PC-9 (cell line): ENCODE results near the gene GNA12.

Experiments
- CTCF ChIP-seq: fragments of 200-600 bp; sonication (generic); conservative IDR thresholded peaks from 2 replicates; pipeline ENCODE4 v1.6.1; 2017; ENCODE audit warnings: mixed run types, antibody characterized with exemption, mild to moderate bottlenecking, moderate library complexity
- EZH2 ChIP-seq: fragments of 200-600 bp; sonication (generic); IDR thresholded peaks from 2 replicates; pipeline ENCODE4 v1.8.0; 2017; ENCODE audit warnings: antibody characterized with exemption, low read depth

- no peak for TF ChIP-seq CTCF
- TF ChIP-seq EZH2: no peak
Observed at GRCh38 chr7:2716488-2716887, 127.6 kb downstream of the GNA12 start.
